Ishikawa (cell line): ENCODE data around the gene USH1C.

Experiments used
- CEBPB ChIP-seq: IDR thresholded peaks from 2 replicates; pipeline ENCODE4 v1.6.1; 2012
- CREB1 ChIP-seq: IDR thresholded peaks from 2 replicates; pipeline ENCODE4 v1.6.1; 2012; ENCODE audit warnings: low read depth
- EGR1 ChIP-seq: IDR thresholded peaks from 2 replicates; pipeline ENCODE4 v1.6.1; 2012
- EP300 ChIP-seq: IDR thresholded peaks from 2 replicates; pipeline ENCODE4 v1.6.1; 2012; ENCODE audit warnings: borderline replicate concordance
- FOXM1 ChIP-seq: IDR thresholded peaks from 2 replicates; pipeline ENCODE4 v1.6.1; 2012; ENCODE audit warnings: low read depth, borderline replicate concordance
- MAX ChIP-seq: IDR thresholded peaks from 2 replicates; pipeline ENCODE4 v1.6.1; 2012
- NFIC ChIP-seq: IDR thresholded peaks from 2 replicates; pipeline ENCODE4 v1.6.1; 2012
- RAD21 ChIP-seq: IDR thresholded peaks from 2 replicates; pipeline ENCODE4 v1.6.1; 2012; ENCODE audit warnings: low read depth
- REST ChIP-seq: IDR thresholded peaks from 2 replicates; pipeline ENCODE4 v1.6.1; 2012; ENCODE audit warnings: low read depth, mild to moderate bottlenecking
- TAF1 ChIP-seq: IDR thresholded peaks from 2 replicates; pipeline ENCODE4 v1.6.1; 2012; ENCODE audit warnings: low read depth, mild to moderate bottlenecking
- TCF12 ChIP-seq: IDR thresholded peaks from 2 replicates; pipeline ENCODE4 v1.6.1; 2012; ENCODE audit warnings: low read depth
- TEAD4 ChIP-seq: IDR thresholded peaks from 2 replicates; pipeline ENCODE4 v1.6.1; 2012
- USF1 ChIP-seq: IDR thresholded peaks from 2 replicates; pipeline ENCODE4 v1.6.1; 2012
- YY1 ChIP-seq: IDR thresholded peaks from 2 replicates; pipeline ENCODE4 v1.6.1; 2012; ENCODE audit warnings: low read depth
- ZBTB7A ChIP-seq: IDR thresholded peaks from 2 replicates; pipeline ENCODE4 v1.6.1; 2012; ENCODE audit warnings: low read depth

The USH1C gene

GRCh38 chr11:17541330-17541885, 2.8 kb downstream of the USH1C start:
- TF ChIP-seq USF1 (no peak), CEBPB (no peak), TAF1 (no peak), ZBTB7A (no peak), YY1 (no peak), EP300 (no peak), FOXM1 (no peak), CREB1 (no peak), MAX (no peak), EGR1 (no peak), TCF12 (no peak), REST (no peak), RAD21 (no peak), TEAD4 (no peak), NFIC (no peak)

- TF ChIP-seq RAD21 (no peak), FOXM1 (no peak), EGR1 (no peak), NFIC (no peak)
Observed at GRCh38 chr11:17540807-17541206, 3.4 kb downstream of the USH1C start.

DNA sequence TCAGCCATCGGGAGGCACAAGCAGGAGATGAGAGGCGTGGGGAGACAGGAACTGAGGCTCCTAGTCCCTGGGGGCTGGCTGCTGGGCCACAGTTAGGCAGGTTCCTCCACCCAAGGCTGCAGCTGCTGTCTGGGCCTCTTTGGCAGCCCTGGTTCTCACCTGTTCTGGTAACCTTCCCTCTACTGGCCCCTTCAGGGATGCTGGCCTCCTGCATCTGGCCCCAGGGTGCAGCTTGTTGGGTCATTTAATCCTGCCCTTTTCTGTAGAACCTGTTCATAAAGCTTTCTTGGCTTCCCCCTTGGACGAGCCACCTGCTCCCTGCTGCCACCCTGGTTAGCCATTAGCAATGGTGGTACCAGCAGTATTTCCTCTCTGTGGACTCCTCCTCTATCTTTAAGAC, 5.5 kb downstream of the USH1C start:
- TF ChIP-seq USF1 (no peak), RAD21 (no peak), ZBTB7A (no peak), EGR1 (no peak), REST (no peak)

DNA sequence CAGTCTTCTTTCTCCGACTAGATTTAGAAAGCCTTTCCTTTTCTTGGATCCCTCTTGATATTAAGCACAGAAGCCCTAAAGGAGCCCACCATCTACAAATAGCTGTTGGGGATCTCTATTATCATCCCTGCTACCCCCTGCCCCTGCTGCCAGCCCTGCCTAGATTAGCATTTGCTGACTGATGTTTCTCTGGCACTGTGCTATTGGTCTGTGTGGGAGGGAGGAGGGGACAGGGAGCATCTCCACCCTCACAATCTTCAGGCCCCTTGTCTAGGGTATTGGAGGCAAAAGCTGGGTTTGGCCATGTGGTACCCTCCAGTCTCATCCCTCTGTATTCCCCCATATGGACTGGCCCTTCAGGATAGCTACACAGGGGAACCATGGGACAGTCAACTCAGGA, 6.2 kb downstream of the USH1C start:
- TF ChIP-seq REST, result no peak
- no peak for TF ChIP-seq CEBPB
- no peak for TF ChIP-seq TCF12
- no peak for TF ChIP-seq ZBTB7A
- no peak for TF ChIP-seq USF1
- TF ChIP-seq TEAD4, result no peak
- TF ChIP-seq YY1, result no peak
- TF ChIP-seq EP300, result no peak

DNA sequence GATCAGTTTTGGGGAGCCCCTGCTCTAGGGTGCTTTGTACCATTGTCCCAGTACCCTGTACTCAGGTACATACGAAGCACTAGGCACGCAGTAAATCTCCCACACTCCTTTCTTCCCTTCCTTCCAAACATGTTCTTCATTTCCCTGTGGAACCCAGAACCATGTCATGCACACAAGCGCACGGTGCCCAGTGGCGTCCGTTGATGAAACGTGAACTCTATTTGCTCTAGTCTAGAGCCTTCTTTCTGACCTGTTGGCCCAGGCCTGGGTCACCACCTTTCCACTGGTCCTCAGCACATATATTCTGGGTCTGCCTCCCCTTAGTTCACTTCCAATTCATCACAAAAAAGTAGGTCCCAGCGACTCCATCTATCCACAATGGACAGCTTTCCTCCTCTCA, 7.0 kb downstream of the USH1C start:
- TF ChIP-seq MAX, result no peak
- TF ChIP-seq CEBPB, result no peak
